Fibroblast of villous mesenchyme (primary cell): ENCODE results near the gene DKK3. TPM values are rescaled to one million over a fixed set of nuclear protein-coding genes. Genes with fewer than 3 reads are reported as not detected.
A peak's percentile ranks its signal among the peaks of the same experiment; 100 is the strongest.

Source experiments
- DNase-seq: peaks from one replicate; pipeline ENCODE4 v3.0.0-alpha.2; 2010; ENCODE audit warnings: low read depth
- H3K4me3 ChIP-seq: 2 replicates; pipeline ENCODE4 v1.5.1; 2011; ENCODE audit warnings: low read depth, mild to moderate bottlenecking, low read length
- CTCF ChIP-seq: IDR thresholded peaks from 2 replicates; pipeline ENCODE4 v1.5.1; 2012; ENCODE audit warnings: low read depth, mild to moderate bottlenecking, low read length; ENCODE audit not compliant: insufficient read depth
- total RNA-seq: library from RNA; depleted of rRNA; stranded (reverse); fragments of >200 nt; gene quantifications from 2 replicates; pipeline ENCODE4 v1.2.3, GENCODE V29; 2012

The DKK3 gene
- total RNA-seq, 1 donor = 338 TPM

GRCh38 chr11:11967669-11968510 lies 40.5 kb downstream of the DKK3 start:
- TF ChIP-seq CTCF = no peak
- DNase-seq = no peak
- H3K4me3 ChIP-seq = no peak overlapping the region

- peak; percentile 89 for TF ChIP-seq CTCF
- DNase-seq = peak; percentile 44
- H3K4me3 ChIP-seq = no peak overlapping the region
Measured at GRCh38 chr11:11966826-11967668, 41.4 kb downstream of the DKK3 start.

GRCh38 chr11:11966354-11966741 lies 42.1 kb downstream of the DKK3 start:
- H3K4me3 ChIP-seq = no peak overlapping the region
- no peak for TF ChIP-seq CTCF
- DNase-seq = no peak

- DNase-seq = no peak
- TF ChIP-seq CTCF = no peak
- no peak overlapping the region for H3K4me3 ChIP-seq
Measured at GRCh38 chr11:11965656-11966353, 42.6 kb downstream of the DKK3 start.

- H3K4me3 ChIP-seq = no peak overlapping the region
- DNase-seq = no peak
- TF ChIP-seq CTCF = no peak
Measured at GRCh38 chr11:11965192-11965591, 43.2 kb downstream of the DKK3 start.

GRCh38 chr11:11964774-11965150 lies 43.7 kb downstream of the DKK3 start:
- no peak for DNase-seq
- H3K4me3 ChIP-seq = no peak overlapping the region
- no peak for TF ChIP-seq CTCF
